Kidney epithelial cell (primary cell): ENCODE measurements around the gene CD52. TPM values are rescaled to one million over a fixed set of nuclear protein-coding genes. Genes with fewer than 3 reads are reported as not detected.
"Not testable (repeated sequence)": the region's sequence is repeated elsewhere in the genome, so short reads cannot be mapped to it uniquely, and the experiment has no call there.

Experiments used
- DNase-seq: peaks from one replicate; pipeline ENCODE4 v3.0.0-alpha.2; 2010; ENCODE audit warnings: low read depth
- H3K27me3 ChIP-seq: 2 replicates; pipeline ENCODE4 v1.6.0; 2011; ENCODE audit warnings: low read length; ENCODE audit not compliant: control insufficient read depth, insufficient read depth
- H3K36me3 ChIP-seq: 2 replicates; pipeline ENCODE4 v1.5.1; 2011; ENCODE audit warnings: low read length; ENCODE audit not compliant: control insufficient read depth, insufficient read depth
- H3K4me3 ChIP-seq: 2 replicates; pipeline ENCODE4 v1.5.1; 2011; ENCODE audit warnings: low read depth, mild to moderate bottlenecking, control low read depth, low read length
- CTCF ChIP-seq: IDR thresholded peaks from 2 replicates; pipeline ENCODE4 v1.5.1; 2011; ENCODE audit warnings: mild to moderate bottlenecking, moderate library complexity, low read length, control low read depth, inconsistent platforms; ENCODE audit not compliant: insufficient read depth, poor library complexity, severe bottlenecking
- total RNA-seq: library from RNA; depleted of rRNA; stranded (reverse); fragments of >200 nt; gene quantifications from 2 replicates; pipeline ENCODE4 v1.2.3, GENCODE V29; 2015

Gene CD52
- total RNA-seq, 1 donor from 2014 or later: not detected

- no peak overlapping the region for H3K4me3 ChIP-seq
- no peaks in the 10 kb centered on the region for H3K27me3 ChIP-seq
- no peak for TF ChIP-seq CTCF
- no peaks in the 10 kb centered on the region for H3K36me3 ChIP-seq
- no peak for DNase-seq
Observed at GRCh38 chr1:26330276-26330675, 12.5 kb downstream of the CD52 start.

- not testable (repeated sequence) for H3K36me3 ChIP-seq, DNase-seq, H3K4me3 ChIP-seq
- H3K27me3 ChIP-seq: peaks cover 16% of the 10 kb centered on the region
Observed at GRCh38 chr1:26333312-26333711, 15.6 kb downstream of the CD52 start.

GRCh38 chr1:26335774-26336476, 18.2 kb downstream of the CD52 start:
- DNase-seq: no peak
- no peak for TF ChIP-seq CTCF
- H3K27me3 ChIP-seq: peaks cover 18% of the 10 kb centered on the region
- H3K4me3 ChIP-seq: peak overlapping the region; percentile 68
- no peaks in the 10 kb centered on the region for H3K36me3 ChIP-seq

GRCh38 chr1:26336477-26337205, 18.9 kb downstream of the CD52 start:
- no peak for TF ChIP-seq CTCF
- Histone ChIP-seq H3K36me3 (no peaks in the 10 kb centered on the region), H3K4me3 (peak overlapping the region; percentile 68), H3K27me3 (peaks cover 18% of the 10 kb centered on the region)
- DNase-seq: no peak

- H3K36me3 ChIP-seq: no peaks in the 10 kb centered on the region
- peaks cover 21% of the 10 kb centered on the region for H3K27me3 ChIP-seq
- no peak for DNase-seq
- H3K4me3 ChIP-seq: no peak overlapping the region
- no peak for TF ChIP-seq CTCF
Observed at GRCh38 chr1:26337206-26337535, 19.4 kb downstream of the CD52 start.

- H3K36me3 ChIP-seq: no peaks in the 10 kb centered on the region
- TF ChIP-seq CTCF: no peak
- H3K27me3 ChIP-seq: peaks cover 21% of the 10 kb centered on the region
- DNase-seq: no peak
- H3K4me3 ChIP-seq: no peak overlapping the region
Observed at GRCh38 chr1:26337625-26338024, 19.9 kb downstream of the CD52 start.
